CD4-positive, alpha-beta T cell treated with Interleukin-15 for 4 hours (primary cell): ENCODE data around the gene SERPINE2.

Experiments
- DNase-seq: peaks from one replicate; pipeline ENCODE4 v3.0.0-alpha.2; 2020; ENCODE audit warnings: low spot score

Gene SERPINE2

DNA sequence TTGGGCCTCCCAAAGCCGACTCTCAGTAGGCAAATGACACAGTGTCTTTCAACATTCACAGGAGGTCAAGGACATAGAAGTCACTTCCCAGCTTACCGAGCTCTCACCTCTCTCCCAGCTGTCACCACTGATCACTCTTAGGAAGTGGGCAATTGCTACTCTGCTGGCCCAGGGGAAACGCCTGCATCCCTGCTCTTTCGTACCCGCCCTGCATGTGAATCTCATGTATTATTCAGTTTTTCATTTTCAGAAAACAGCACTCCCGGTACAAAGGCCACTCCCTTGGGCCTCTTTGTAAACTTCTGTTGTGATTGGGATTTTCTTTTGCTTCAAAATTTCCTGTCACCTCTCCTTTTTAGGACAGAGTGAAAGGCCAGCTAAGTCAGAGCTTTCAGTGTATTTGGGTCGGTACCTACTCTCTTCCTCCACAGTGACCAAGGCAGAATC is 66.4 kb downstream of the SERPINE2 start:
- DNase-seq, result no peak

DNA sequence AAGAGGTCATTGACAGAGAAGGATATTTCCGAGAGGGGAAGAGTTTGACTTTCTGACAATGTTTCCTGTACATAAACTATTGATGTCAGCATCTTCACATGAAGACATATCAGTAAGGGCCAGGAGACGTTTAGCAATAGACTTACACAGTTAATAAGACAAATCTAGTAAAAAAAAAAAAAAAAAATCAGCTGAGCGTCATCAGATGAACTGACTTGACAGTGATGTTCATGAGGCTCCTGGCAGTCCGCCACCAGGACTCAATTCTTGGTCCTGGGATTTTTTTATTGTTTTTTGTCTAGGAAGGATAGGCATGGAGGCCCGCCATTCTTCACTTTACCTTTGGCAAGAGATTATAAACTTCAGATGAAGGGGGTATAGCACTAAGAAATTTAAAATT is 67.4 kb downstream of the SERPINE2 start:
- no peak for DNase-seq

- DNase-seq, result peak; percentile 67
Observed at GRCh38 chr2:223970343-223971128, 68.5 kb downstream of the SERPINE2 start.

DNA sequence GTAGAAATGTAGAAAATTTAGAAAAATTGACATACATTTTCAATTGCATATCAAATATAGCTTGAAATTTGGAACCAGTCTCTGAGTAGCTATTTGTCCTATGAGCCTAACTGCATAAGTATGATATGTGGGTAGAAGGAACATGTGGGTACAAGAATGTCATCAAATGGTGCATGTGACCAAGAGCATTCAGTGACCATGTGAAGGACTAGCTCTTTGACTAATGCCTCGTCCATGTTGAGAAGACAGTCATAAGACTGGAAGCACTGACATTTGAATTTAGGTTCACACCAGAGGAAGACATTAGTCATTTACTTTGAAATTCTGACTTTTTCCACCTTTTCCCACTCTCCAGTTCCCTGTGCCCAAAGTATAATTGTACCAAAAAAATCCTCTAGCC is 69.2 kb downstream of the SERPINE2 start:
- no peak for DNase-seq

GRCh38 chr2:223969315-223969714 is 69.8 kb downstream of the SERPINE2 start:
- DNase-seq, result no peak

DNA sequence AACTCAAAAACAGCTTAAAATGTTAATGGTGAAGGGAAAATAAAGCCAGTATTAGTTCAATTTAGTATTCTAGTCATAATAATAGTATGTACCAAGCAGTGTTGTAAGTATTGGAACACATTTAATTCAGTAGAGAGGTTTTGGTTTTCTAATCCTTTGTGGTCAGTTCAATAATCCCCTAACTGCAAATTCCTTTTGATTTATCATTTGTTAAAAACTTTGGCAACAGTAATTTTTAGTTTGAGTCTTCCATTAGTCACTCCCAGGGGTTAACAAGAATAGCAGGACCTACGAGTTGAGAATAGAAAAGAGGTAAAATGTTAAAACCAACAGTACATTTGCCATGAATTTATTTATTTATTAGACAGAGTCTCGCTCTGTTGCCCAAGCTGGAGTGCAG is 71.1 kb downstream of the SERPINE2 start:
- DNase-seq, result no peak

- no peak for DNase-seq
Observed at GRCh38 chr2:223959688-223960087, 79.4 kb downstream of the SERPINE2 start.

DNA sequence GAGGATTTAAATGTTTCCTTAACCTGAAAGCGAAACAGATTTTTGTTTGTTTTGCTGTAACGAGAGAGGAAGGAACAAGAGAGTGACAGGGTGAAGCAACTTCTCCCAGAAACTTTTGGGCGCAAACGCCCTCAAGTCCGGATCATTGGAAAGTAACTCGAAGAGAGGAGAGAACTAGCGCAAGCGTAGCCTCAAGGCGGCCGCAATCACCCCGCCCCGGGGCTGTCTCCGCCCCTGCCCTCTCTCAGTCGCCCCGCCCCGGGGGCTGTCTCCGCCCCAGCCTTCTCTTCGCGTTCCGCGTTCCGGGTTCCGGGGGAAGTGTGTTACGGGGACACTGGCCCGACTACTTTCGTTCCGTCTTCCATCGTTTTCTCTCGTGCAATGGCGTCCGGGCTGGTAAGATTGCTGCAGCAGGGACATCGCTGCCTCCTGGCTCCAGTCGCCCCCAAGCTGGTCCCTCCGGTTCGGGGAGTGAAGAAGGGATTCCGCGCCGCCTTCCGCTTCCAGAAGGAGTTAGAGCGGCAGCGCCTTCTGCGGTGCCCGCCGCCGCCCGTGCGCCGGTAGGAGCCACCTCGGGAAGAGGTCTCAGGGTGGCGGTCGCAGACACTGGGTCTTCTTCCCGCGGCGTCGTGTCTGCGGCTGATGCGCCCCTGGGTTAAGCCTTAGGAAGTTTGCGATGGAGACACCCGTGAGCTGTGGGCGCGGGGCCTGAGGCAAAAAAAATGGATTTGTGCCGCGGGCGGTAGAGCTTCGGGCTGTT is 81.8 kb downstream of the SERPINE2 start, which contains the start of gene MRPL44:
MRPL44 (plus strand) TSS at position 372 of the 760 bp plus-strand sequence; CDS start at position 382, 10 bp downstream.
- peak; percentile 95 for DNase-seq

DNA sequence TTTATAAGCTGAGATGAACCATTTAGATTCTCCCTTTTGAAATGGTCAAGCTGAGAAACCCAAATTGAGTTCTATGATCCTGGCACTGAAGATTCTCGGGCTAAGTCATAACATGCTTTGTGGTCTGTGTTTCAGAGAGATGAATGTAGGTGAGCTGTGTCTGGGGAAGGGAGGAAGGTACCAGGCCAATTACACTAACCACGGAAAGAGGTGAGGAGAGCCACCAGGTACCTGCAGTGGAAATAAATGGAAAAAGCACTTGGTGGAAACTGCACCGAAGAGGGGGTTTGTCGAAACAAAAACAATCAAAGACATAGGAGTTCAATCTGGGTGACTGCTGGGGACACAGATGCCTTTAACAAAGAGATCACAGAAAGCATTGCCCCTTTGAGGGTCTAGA is 82.8 kb downstream of the SERPINE2 start:
- DNase-seq, result no peak

GRCh38 chr2:223954401-223954800 is 84.7 kb downstream of the SERPINE2 start:
- DNase-seq, result no peak

DNA sequence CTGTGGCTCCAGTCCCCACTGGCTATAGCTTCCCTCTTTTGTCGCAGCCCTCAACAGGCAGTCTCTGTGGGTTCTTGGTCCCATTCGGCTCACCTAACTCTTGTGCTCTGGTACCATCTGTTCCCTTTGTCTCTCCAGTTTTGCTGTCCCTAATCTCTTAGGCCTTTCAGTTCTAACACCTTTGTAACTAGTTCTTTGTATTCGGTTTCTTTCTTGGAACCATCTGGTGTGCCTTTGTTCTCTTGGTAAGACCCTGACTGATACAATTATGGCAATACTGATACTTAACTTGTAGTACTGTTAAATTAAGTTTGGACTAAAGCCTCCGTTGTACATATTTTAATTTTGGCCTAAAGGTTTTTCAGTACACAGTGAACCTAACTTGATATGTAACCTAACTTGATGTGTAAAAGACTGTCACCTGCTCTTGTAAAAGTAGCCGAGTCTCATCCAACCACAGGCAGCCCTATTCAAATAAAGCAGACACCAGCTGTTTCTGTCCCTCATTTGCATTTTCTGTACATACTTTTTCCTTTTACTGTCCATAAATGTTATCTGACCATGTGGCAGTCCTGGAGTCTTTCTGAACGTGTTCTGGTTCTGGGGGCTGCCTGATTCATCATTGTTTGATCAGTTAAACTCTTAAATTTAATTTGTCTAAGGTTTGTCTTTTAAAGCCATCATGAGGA is 86.7 kb downstream of the SERPINE2 start:
- DNase-seq, result no peak

GRCh38 chr2:223950448-223951347 is 88.4 kb downstream of the SERPINE2 start:
- no peak for DNase-seq

DNA sequence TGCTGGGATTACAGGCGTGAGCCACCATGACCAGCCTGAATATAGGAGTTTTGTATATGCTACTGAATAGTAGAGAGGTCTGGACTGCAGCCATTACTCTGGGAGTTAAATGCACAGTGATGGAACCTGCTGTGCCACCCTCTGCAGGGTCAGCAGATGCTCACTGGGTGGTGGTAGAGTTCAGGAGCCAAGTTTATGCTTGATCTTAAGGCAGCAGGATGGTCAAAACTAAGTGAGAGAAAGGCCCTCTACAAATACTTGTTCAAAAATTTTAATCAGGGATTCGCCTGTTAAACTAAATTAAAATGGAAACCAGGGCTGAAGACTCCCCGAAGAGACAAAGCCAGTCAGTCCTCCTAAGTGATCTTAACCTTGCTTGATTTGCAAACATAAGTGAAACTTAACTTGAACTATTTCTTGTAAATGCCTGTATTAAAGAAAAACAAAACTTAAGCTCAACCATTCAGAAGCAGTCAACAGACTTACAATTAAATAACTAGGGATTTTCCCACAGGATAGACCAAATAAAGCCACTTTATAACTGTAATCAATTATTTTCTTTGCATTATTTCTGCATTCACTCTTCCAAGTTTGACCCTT is 89.7 kb downstream of the SERPINE2 start:
- no peak for DNase-seq

- no peak for DNase-seq
Observed at GRCh38 chr2:223947711-223948205, 91.3 kb downstream of the SERPINE2 start.

GRCh38 chr2:223945755-223946154 is 93.3 kb downstream of the SERPINE2 start:
- DNase-seq, result no peak

DNA sequence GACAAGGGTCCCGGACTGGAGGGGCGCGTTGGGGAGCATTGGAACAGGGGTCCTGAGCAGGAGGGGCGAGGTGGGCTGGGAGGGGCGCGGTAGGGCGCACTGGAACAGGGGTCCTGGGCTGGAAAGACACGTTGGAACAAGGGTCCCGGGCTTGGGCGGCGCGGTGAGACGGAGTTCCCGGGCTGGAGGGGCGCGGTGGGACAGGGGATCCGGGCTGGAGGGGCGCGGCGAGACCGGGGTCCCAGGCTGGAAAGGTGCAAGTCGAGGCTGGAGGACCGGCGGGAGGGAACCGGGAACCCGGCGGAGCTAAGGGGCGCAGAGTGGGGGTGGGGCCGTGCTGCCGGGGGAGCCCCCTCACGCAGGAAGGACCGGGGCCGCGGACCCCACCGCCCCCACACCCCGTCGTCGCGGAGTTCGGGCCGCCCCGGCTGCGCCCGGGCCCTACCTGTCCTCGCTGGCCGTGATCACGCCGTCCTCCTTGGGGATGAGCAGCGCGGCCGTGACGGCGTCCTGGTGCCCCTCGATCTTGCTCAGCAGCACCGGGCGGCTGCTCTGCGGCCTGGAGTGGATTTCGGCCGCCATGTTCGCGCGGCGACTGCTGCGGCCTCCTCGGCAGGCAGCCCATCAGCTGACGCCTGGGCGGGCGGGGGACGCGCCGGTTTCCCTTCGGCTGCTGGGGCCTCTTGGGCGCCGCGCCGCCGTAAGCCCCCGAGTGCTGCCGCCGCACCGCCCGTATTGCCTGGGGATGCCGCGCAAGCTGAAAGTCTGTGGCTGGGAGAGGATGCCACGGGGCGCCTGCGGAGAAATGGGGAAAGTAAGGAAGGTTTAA is 94.2 kb downstream of the SERPINE2 start, which contains the start of gene WDFY1:
WDFY1 (minus strand) TSS at position 633 of the 829 bp plus-strand sequence; CDS start at position 582, 51 bp downstream.
- peak; percentile 79 for DNase-seq

- DNase-seq, result no peak
Observed at GRCh38 chr2:223944166-223944702, 94.9 kb downstream of the SERPINE2 start.

DNA sequence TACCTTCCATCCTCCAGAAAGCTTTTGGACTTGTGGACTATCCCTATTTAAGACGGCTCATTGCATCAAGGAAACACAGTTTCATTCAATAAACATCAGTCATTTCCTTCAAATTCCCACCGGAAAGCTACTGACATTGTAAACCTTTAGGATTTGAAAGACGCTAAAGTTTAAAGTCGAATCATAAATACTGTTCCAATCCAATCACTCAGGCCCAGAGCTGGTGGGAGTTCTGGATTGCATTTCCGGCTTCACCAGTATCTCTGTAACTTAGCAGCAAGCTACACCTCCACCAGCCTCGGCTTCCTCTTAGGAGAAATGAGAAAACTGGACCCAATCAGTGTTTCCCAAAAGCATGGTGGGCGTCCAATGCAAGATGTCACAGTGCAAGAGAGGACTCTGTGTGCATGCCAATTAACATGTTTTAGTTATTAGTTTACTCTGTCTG is 95.5 kb downstream of the SERPINE2 start:
- DNase-seq, result no peak

GRCh38 chr2:223943135-223943534 is 96.0 kb downstream of the SERPINE2 start:
- no peak for DNase-seq
